COLO829 (cell line): ENCODE results near the gene DEPDC5.
"Not testable (repeated sequence)": the region's sequence is repeated elsewhere in the genome, so short reads cannot be mapped to it uniquely, and the experiment has no call there.

ENCODE experiments used
- DNase-seq: peaks from one replicate; pipeline ENCODE4 v3.0.0; 2012; ENCODE audit warnings: low spot score

The DEPDC5 gene

GRCh38 chr22:31753634-31754501 lies at the start of gene DEPDC5:
Gene DEPDC5, plus strand, starts transcription at chr22:31754019. Its CDS starts 903 bp downstream, at chr22:31754922.
- peak; percentile 97 for DNase-seq

- DNase-seq, result no peak
Observed at GRCh38 chr22:31707519-31707918, 46.3 kb upstream of the DEPDC5 start.

GRCh38 chr22:31711226-31711625 lies 42.6 kb upstream of the DEPDC5 start:
- DNase-seq, result not testable (repeated sequence)

GRCh38 chr22:31715147-31715778 lies 38.6 kb upstream of the DEPDC5 start:
- no peak for DNase-seq

GRCh38 chr22:31719850-31720471 lies 33.9 kb upstream of the DEPDC5 start:
- no peak for DNase-seq

- no peak for DNase-seq
Observed at GRCh38 chr22:31723723-31724122, 30.1 kb upstream of the DEPDC5 start.

GRCh38 chr22:31726692-31727091 lies 27.1 kb upstream of the DEPDC5 start:
- no peak for DNase-seq

GRCh38 chr22:31728857-31729256 lies 25.0 kb upstream of the DEPDC5 start:
- peak; percentile 42 for DNase-seq

- no peak for DNase-seq
Observed at GRCh38 chr22:31730344-31730711, 23.5 kb upstream of the DEPDC5 start.

GRCh38 chr22:31732089-31732829 lies 21.6 kb upstream of the DEPDC5 start:
- DNase-seq, result no peak

GRCh38 chr22:31733580-31734079 lies 20.2 kb upstream of the DEPDC5 start:
- DNase-seq, result no peak

GRCh38 chr22:31734512-31734911 lies 19.3 kb upstream of the DEPDC5 start:
- no peak for DNase-seq

GRCh38 chr22:31736458-31736857 lies 17.4 kb upstream of the DEPDC5 start:
- DNase-seq, result no peak

- no peak for DNase-seq
Observed at GRCh38 chr22:31737932-31738331, 15.9 kb upstream of the DEPDC5 start.

GRCh38 chr22:31738566-31738965 lies 15.3 kb upstream of the DEPDC5 start:
- DNase-seq, result no peak

- DNase-seq, result no peak
Observed at GRCh38 chr22:31739795-31740201, 14.0 kb upstream of the DEPDC5 start.

GRCh38 chr22:31740314-31740713 lies 13.5 kb upstream of the DEPDC5 start:
- DNase-seq, result not testable (repeated sequence)

GRCh38 chr22:31742115-31742514 lies 11.7 kb upstream of the DEPDC5 start:
- no peak for DNase-seq

GRCh38 chr22:31742682-31743081 lies 11.1 kb upstream of the DEPDC5 start:
- DNase-seq, result no peak

GRCh38 chr22:31743871-31744270 lies 9.9 kb upstream of the DEPDC5 start:
- DNase-seq, result no peak

- DNase-seq, result no peak
Observed at GRCh38 chr22:31747441-31747840, 6.4 kb upstream of the DEPDC5 start.

- no peak for DNase-seq
Observed at GRCh38 chr22:31748490-31748889, 5.3 kb upstream of the DEPDC5 start.
